GM12878 (cell line): ENCODE results near the gene TASOR. TPM values are rescaled to one million over a fixed set of nuclear protein-coding genes. Genes with fewer than 3 reads are reported as not detected.
A peak's percentile ranks its signal among the peaks of the same experiment; 100 is the strongest.

Experiments used
- ATAC-seq: fragments of 200-7000 bp; cut with Tn5 transposase; 3 replicates; pipeline ENCODE4 v1.9.1; 2020; ENCODE audit warnings: mild to moderate bottlenecking, moderate library complexity
- BruUV-seq: library from RNA; stranded (reverse); fragments of 400-500 nt; replicated peaks from 2 replicates; lab custom pipeline; 2021; lab: Mats Ljungman, UMichigan
- CTCF ChIA-PET: fragments of 300-600 bp; sonication (Branson Sonifier 250); formaldehyde crosslinking; extraction: SDS; loops from one replicate; lab custom pipeline; 2021; ENCODE audit warnings: inconsistent platforms; lab: Yijun Ruan, JAX
- POLR2A ChIA-PET: fragments of 350-600 bp; formaldehyde crosslinking; extraction: SDS; loops from one replicate; lab custom pipeline; 2021; ENCODE audit warnings: inconsistent platforms; lab: Charles Lee
- RAD21 ChIA-PET: fragments of 300-600 bp; sonication (Branson Sonifier 250); formaldehyde crosslinking; loops from one replicate; lab custom pipeline; 2023; ENCODE audit warnings: antibody characterized with exemption; ENCODE audit not compliant: unreplicated experiment; lab: Charles Lee
- SMC1A ChIA-PET: fragments of 300-600 bp; sonication (Branson Sonifier 250); formaldehyde crosslinking; loops from one replicate; lab custom pipeline; 2023; ENCODE audit not compliant: unreplicated experiment, uncharacterized antibody; lab: Charles Lee
- DNase-seq: peaks from one replicate; pipeline ENCODE4 v3.0.0-alpha.2; 2011; ENCODE audit warnings: low read depth, low spot score
- FAIRE-seq: peaks from 3 replicates; lab custom pipeline; 2011; peaks lifted over from hg19 to GRCh38; lab: Jason Lieb, UNC
- H2AFZ ChIP-seq: 2 replicates; pipeline ENCODE4 v1.6.0; 2011; ENCODE audit warnings: low read depth, low read length, control low read depth; ENCODE audit not compliant: control insufficient read depth
- H3K27ac ChIP-seq: 2 replicates; pipeline ENCODE4 v1.5.1; 2011; ENCODE audit warnings: control low read depth; ENCODE audit not compliant: control insufficient read depth, insufficient read depth
- H3K27me3 ChIP-seq, 2 experiments: replicated peaks in 1 of 2; 2 replicates each; pipeline versions ENCODE4 v1.6.0 to v1.6.1; 2011; ENCODE audit warnings: low read length in 1 of 2; ENCODE audit not compliant: control insufficient read depth in 2 of 2, insufficient read depth in 2 of 2
- H3K36me3 ChIP-seq, 2 experiments: 2 replicates each; pipeline ENCODE4 v1.5.1; 2011; ENCODE audit warnings: low read length in 1 of 2; ENCODE audit not compliant: control insufficient read depth in 2 of 2, insufficient read depth in 2 of 2
- H3K4me1 ChIP-seq: 2 replicates; pipeline ENCODE4 v1.6.1; 2011; ENCODE audit warnings: mild to moderate bottlenecking, low read length, moderate library complexity, mixed read lengths; ENCODE audit not compliant: control insufficient read depth, insufficient read depth
- H3K4me2 ChIP-seq: 2 replicates; pipeline ENCODE4 v1.6.0; 2011; ENCODE audit warnings: control low read depth; ENCODE audit not compliant: control insufficient read depth, insufficient read depth
- H3K4me3 ChIP-seq: fragments of 200-600 bp; sonication (generic); 2 replicates; pipeline ENCODE4 v1.5.1; 2016
- H3K79me2 ChIP-seq: 2 replicates; pipeline ENCODE4 v1.6.0; 2011; ENCODE audit warnings: low read length; ENCODE audit not compliant: control insufficient read depth, insufficient read depth
- H3K9ac ChIP-seq: 2 replicates; pipeline ENCODE4 v1.8.0; 2011; ENCODE audit warnings: low read length, control low read depth, mixed read lengths; ENCODE audit not compliant: control insufficient read depth, insufficient read depth
- H3K9me3 ChIP-seq: replicated peaks from 3 replicates; pipeline ENCODE4 v1.5.1; 2011; ENCODE audit warnings: mild to moderate bottlenecking, low read length; ENCODE audit not compliant: control insufficient read depth, insufficient read depth
- H4K20me1 ChIP-seq: 2 replicates; pipeline ENCODE4 v1.6.0; 2011; ENCODE audit not compliant: control insufficient read depth, insufficient read depth
- EED ChIP-seq: sonication (generic); IDR thresholded peaks from 2 replicates; pipeline ENCODE4 v1.6.1; 2016; ENCODE audit warnings: antibody characterized with exemption, low read depth
- EZH2 ChIP-seq: IDR thresholded peaks from 2 replicates; pipeline ENCODE4 v1.6.1; 2012; ENCODE audit warnings: low read depth, mild to moderate bottlenecking, control low read depth, inconsistent platforms, low read length, borderline replicate concordance; ENCODE audit not compliant: control insufficient read depth
- MTA2 ChIP-seq: fragments of 450-650 bp; IDR thresholded peaks from 2 replicates; pipeline ENCODE4 v1.6.1; 2016; ENCODE audit warnings: low read depth, mild to moderate bottlenecking, moderate library complexity
- PML ChIP-seq: IDR thresholded peaks from 2 replicates; pipeline ENCODE4 v1.6.1; 2012; ENCODE audit warnings: low read length, inconsistent platforms
- POLR2AphosphoS2 ChIP-seq: IDR thresholded peaks from 2 replicates; pipeline ENCODE4 v1.6.1; 2011; ENCODE audit warnings: low read depth, mild to moderate bottlenecking, low read length, improper control_type of control experiment, moderate library complexity
- RAD51 ChIP-seq: fragments of 450-650 bp; IDR thresholded peaks from 2 replicates; pipeline ENCODE4 v1.6.1; 2016; ENCODE audit warnings: moderate library complexity, mild to moderate bottlenecking, inconsistent platforms
- RB1 ChIP-seq: fragments of 450-650 bp; formaldehyde crosslinking; IDR thresholded peaks from 2 replicates; pipeline ENCODE4 v1.6.1; 2017; ENCODE audit warnings: mild to moderate bottlenecking, borderline replicate concordance
- STAT3 ChIP-seq: IDR thresholded peaks from 2 replicates; pipeline ENCODE4 v1.6.1; 2011; ENCODE audit warnings: low read depth, low read length, improper control_type of control experiment
- YBX1 ChIP-seq: fragments of 450-650 bp; IDR thresholded peaks from 2 replicates; pipeline ENCODE4 v1.6.1; 2016; ENCODE audit warnings: antibody characterized with exemption
- ZBTB4 ChIP-seq: fragments of 450-650 bp; formaldehyde crosslinking; IDR thresholded peaks from 2 replicates; pipeline ENCODE4 v1.4.0; 2022; ENCODE audit warnings: mild to moderate bottlenecking, moderate library complexity
- ZBTB40 ChIP-seq: fragments of 450-650 bp; IDR thresholded peaks from 2 replicates; pipeline ENCODE4 v1.6.1; 2016; ENCODE audit warnings: mild to moderate bottlenecking, moderate library complexity, borderline replicate concordance
- ZNF24 ChIP-seq: fragments of 450-650 bp; IDR thresholded peaks from 2 replicates; pipeline ENCODE4 v1.6.1; 2017; ENCODE audit warnings: antibody characterized with exemption, mild to moderate bottlenecking
- WGBS: methylation state at CpG from one replicate; pipeline ENCODE4 v1.1.6; 2016; ENCODE audit warnings: low lambda C conversion rate; ENCODE audit not compliant: insufficient replicate concordance, insufficient coverage; ENCODE audit errors: missing lambda C conversion rate; 5-methylcytosine and 5-hydroxymethylcytosine counted together
- in situ Hi-C: fragments of 300-500 bp; cut with MboI; formaldehyde crosslinking; loops from 9 replicates; pipeline ENCODE4 v1.14.3; 2018; ENCODE audit warnings: mixed read lengths
- intact Hi-C: fragments of 100-400 bp; cut with micrococcal nuclease; formaldehyde crosslinking; loops from one replicate; pipeline ENCODE4 v1.14.2; 2022; ENCODE audit not compliant: unreplicated experiment
- polyA plus RNA-seq, 11 experiments: library from polyadenylated mRNA; depleted of rRNA in 4 of 11; unstranded in 6 of 11; stranded (reverse) in 5 of 11; fragments of >200 nt; fragmentation: Nextera tagmentation in 4 of 11; fragmentation: Illumina TruSeq in 1 of 11; extraction: Ambion mirVana in 4 of 11; extraction: Trizol in 1 of 11; gene quantifications; 1 replicate in 1 of 11; 2 replicates in 10 of 11; pipeline versions ENCODE4 v1.2.1 to v1.2.3, GENCODE V29; 2011 to 2016; ENCODE audit warnings: inconsistent platforms in 2 of 11, missing spikeins in 2 of 11, low read depth in 1 of 11
- total RNA-seq, 4 experiments: library from RNA; depleted of rRNA in 3 of 4; stranded (reverse); fragments of >200 nt in 3 of 4; fragmentation: Illumina TruSeq in 1 of 4; extraction: Trizol in 1 of 4; gene quantifications; 2 replicates each; pipeline versions ENCODE4 v1.2.1 to v1.2.3, GENCODE V29; 2013 to 2021
- TF ChIP-seq, protein P1 (sequence below): fragments of 450-650 bp; IDR thresholded peaks from 2 replicates; pipeline ENCODE4 v1.6.1; 2018; ENCODE audit warnings: borderline replicate concordance, mild to moderate bottlenecking; ENCODE audit not compliant: partially characterized antibody

TASOR gene
- total and polyA plus RNA-seq, 10 of the 15 experiments (the other 5 are each of a cell fraction or from before 2014, with no cell fraction given): 29.6 to 95.1 (median 52.6) TPM

- Histone ChIP-seq H3K36me3 (peaks cover 0 to 3% of the 10 kb centered on the region in 2 experiments; a peak in 1 of 4 replicates), H3K4me2 (peak overlapping the region; percentile 72), H4K20me1 (no peaks in the 10 kb centered on the region), H2AFZ (peak overlapping the region; percentile 39; the same call in 1 of the 2 replicates), H3K4me1 (peaks cover 3% of the 10 kb centered on the region), H3K79me2 (peaks cover 56% of the 10 kb centered on the region), H3K27me3 (no peaks in the 10 kb centered on the region), H3K4me3 (peak overlapping the region; percentile 94), H3K27ac (peak overlapping the region; percentile 98)
- FAIRE-seq (no peak), DNase-seq (no peak), ATAC-seq (no peak)
- intact Hi-C loops: loop anchor here (2.0 kb wide), 1 partner anchor 125 kb away; the partner anchor contains the start of gene CCDC66
- POLR2A ChIA-PET: interaction anchor here (0.5 to 1.7 kb wide), 13 partner anchors 9 to 552 kb away, joined by 3 to 15 read pairs (median 4); partner anchors contain the start of gene CCDC66
- WGBS: 3% methylated on average over 10 of the region's 10 CpGs
- no TSS peak for BruUV-seq
- SMC1A ChIA-PET: interaction anchor here (1.0 to 1.6 kb wide), 4 partner anchors 13 to 118 kb away, joined by 3 to 6 read pairs (median 4); no protein-coding TSS in a partner anchor
- CTCF ChIA-PET: interaction anchor here (0.6 to 2.1 kb wide), 3 partner anchors 21 to 117 kb away, joined by 3 to 15 read pairs (median 5); no protein-coding TSS in a partner anchor
- in situ Hi-C loops: no loop called here
- RAD21 ChIA-PET: interaction anchor here (0.9 to 1.7 kb wide), 11 partner anchors 8 to 1532 kb away, joined by 3 to 20 read pairs (median 4); partner anchors contain the start of gene ARHGEF3
- peak; percentile 16; the same call in 1 of the 2 replicates for TF ChIP-seq PML
- no peak for TF ChIP-seq EZH2
- TF ChIP-seq MTA2: no peak
- TF ChIP-seq RB1: no peak
- TF ChIP-seq RAD51: no peak
- TF ChIP-seq ZNF24: no peak
- no peak for TF ChIP-seq YBX1
- TF ChIP-seq, protein P1, sequence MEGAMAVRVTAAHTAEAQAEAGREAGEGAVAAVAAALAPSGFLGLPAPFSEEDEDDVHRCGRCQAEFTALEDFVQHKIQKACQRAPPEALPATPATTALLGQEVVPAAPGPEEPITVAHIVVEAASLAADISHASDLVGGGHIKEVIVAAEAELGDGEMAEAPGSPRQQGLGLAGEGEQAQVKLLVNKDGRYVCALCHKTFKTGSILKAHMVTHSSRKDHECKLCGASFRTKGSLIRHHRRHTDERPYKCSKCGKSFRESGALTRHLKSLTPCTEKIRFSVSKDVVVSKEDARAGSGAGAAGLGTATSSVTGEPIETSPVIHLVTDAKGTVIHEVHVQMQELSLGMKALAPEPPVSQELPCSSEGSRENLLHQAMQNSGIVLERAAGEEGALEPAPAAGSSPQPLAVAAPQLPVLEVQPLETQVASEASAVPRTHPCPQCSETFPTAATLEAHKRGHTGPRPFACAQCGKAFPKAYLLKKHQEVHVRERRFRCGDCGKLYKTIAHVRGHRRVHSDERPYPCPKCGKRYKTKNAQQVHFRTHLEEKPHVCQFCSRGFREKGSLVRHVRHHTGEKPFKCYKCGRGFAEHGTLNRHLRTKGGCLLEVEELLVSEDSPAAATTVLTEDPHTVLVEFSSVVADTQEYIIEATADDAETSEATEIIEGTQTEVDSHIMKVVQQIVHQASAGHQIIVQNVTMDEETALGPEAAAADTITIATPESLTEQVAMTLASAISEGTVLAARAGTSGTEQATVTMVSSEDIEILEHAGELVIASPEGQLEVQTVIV: no peak
- TF ChIP-seq ZBTB4 (CRISPR knock-in tag): no peak
- TF ChIP-seq ZBTB40: peak; percentile 12; the same call in 1 of the 2 replicates
- TF ChIP-seq EED: peak; percentile 45
- TF ChIP-seq STAT3: no peak
- TF ChIP-seq POLR2AphosphoS2: no peak
- TF ChIP-seq, all 136 proteins: peak for 3
- peak overlapping the region; percentile 99 for H3K9ac ChIP-seq
- H3K9me3 ChIP-seq: peaks cover 2% of the 10 kb centered on the region; the same call in 1 of the 3 replicates
These were observed 1.0 kb downstream of the TASOR start for GRCh38 chr3:56681984-56682461.
